NCI-H69 (cell line): Measurements from ENCODE around the gene USP43.
"Not testable (repeated sequence)": the region's sequence is repeated elsewhere in the genome, so short reads cannot be mapped to it uniquely, and the experiment has no call there.

Experiments
- DNase-seq: peaks from one replicate; lab custom pipeline; 2025; lab: John Stamatoyannopoulos, UW

Gene USP43

GRCh38 chr17:9658593-9659211 lies 13.4 kb downstream of the USP43 start:
- peak; percentile 2 for DNase-seq

- no peak for DNase-seq
Observed at GRCh38 chr17:9661027-9661426, 15.7 kb downstream of the USP43 start.

- not testable (repeated sequence) for DNase-seq
Observed at GRCh38 chr17:9663511-9663910, 18.2 kb downstream of the USP43 start.

- DNase-seq, result no peak
Observed at GRCh38 chr17:9666461-9667050, 21.2 kb downstream of the USP43 start.

GRCh38 chr17:9668517-9668916 lies 23.2 kb downstream of the USP43 start:
- no peak for DNase-seq

GRCh38 chr17:9669551-9670008 lies 24.3 kb downstream of the USP43 start:
- DNase-seq, result no peak

- no peak for DNase-seq
Observed at GRCh38 chr17:9670596-9670995, 25.3 kb downstream of the USP43 start.

- DNase-seq, result peak; percentile 62
Observed at GRCh38 chr17:9671559-9671958, 26.2 kb downstream of the USP43 start.

- DNase-seq, result no peak
Observed at GRCh38 chr17:9672266-9672665, 26.9 kb downstream of the USP43 start.

- DNase-seq, result no peak
Observed at GRCh38 chr17:9672691-9673090, 27.4 kb downstream of the USP43 start.

- DNase-seq, result peak; percentile 1
Observed at GRCh38 chr17:9676084-9676483, 30.8 kb downstream of the USP43 start.

GRCh38 chr17:9676820-9677310 lies 31.5 kb downstream of the USP43 start:
- peak; percentile 86 for DNase-seq

GRCh38 chr17:9677411-9677810 lies 32.1 kb downstream of the USP43 start:
- DNase-seq, result peak; percentile 76

GRCh38 chr17:9677896-9678295 lies 32.6 kb downstream of the USP43 start:
- peak; percentile 9 for DNase-seq

GRCh38 chr17:9684955-9685621 lies 39.8 kb downstream of the USP43 start:
- DNase-seq, result peak; percentile 63

- DNase-seq, result no peak
Observed at GRCh38 chr17:9693755-9694154, 48.4 kb downstream of the USP43 start.

GRCh38 chr17:9696279-9697044 lies 51.1 kb downstream of the USP43 start:
- peak; percentile 0 for DNase-seq

- no peak for DNase-seq
Observed at GRCh38 chr17:9700136-9700535, 54.8 kb downstream of the USP43 start.

GRCh38 chr17:9700754-9701476 lies 55.6 kb downstream of the USP43 start:
- no peak for DNase-seq

GRCh38 chr17:9702482-9702881 lies 57.2 kb downstream of the USP43 start:
- DNase-seq, result peak; percentile 5

- DNase-seq, result peak; percentile 83
Observed at GRCh38 chr17:9702914-9703780, 57.8 kb downstream of the USP43 start.
